RCC 7860 (cell line): Measurements from ENCODE around the gene CAPRIN1.
"Not testable (repeated sequence)": the region's sequence is repeated elsewhere in the genome, so short reads cannot be mapped to it uniquely, and the experiment has no call there.

Experiments
- DNase-seq: peaks from one replicate; pipeline ENCODE4 v3.0.0-alpha.2; 2015; ENCODE audit warnings: low spot score
- FAIRE-seq: peaks from 2 replicates; lab custom pipeline; 2012; peaks lifted over from hg19 to GRCh38; lab: Jason Lieb, UNC

CAPRIN1 gene

DNA sequence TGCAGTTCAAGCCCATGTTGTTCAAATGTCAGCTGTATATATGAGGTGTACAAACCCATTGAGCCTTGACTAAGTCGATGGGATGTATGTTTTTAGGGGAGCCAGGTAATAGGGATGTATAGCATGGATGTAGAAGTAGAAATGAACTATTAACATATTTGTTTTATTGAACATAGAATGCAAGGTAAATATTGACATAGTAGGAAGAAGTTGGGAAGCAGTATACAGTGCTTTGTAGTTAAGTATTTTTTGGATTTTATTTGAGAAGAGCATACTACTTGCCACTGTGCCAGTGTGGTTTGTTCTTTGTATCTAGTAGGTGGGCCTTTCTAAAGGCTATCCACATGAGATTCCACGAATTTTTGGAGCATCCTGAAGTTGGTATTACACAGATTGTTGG lies 33.1 kb downstream of the CAPRIN1 start:
- FAIRE-seq (no peak), DNase-seq (no peak)

DNA sequence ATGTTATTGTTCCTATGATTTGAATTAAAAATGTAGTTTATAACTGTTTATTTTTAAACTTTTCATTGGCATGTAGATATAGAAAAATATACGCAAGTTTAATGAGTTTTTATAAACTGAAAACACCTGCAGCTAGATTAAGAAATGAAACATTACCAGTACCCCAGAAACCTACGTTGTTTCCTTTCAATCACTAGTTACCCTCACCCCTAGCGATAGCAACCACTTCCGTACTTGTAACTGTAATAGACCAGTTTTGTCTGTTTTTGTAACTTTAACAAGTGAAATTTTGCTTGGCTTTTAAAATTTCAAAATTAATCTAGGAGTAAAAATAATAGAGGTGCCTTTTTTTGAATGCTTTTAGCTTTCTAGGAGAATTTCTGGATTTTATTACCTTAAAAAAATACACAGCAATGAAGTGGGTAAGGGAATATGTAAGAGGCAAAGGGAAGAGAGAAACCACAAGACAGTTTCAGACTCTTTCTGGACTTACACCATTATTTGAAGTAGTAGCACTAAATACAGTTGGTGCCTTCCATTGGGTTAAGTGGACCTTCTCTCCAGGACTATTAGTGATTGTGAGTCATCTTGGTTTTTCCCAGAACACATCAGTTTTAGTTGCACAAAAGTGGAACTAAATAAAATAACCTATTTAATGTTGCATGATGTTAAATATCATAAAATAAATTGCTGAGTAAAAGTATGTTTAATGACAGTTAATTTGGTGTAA lies 35.2 kb downstream of the CAPRIN1 start:
- FAIRE-seq (no peak), DNase-seq (no peak)

DNA sequence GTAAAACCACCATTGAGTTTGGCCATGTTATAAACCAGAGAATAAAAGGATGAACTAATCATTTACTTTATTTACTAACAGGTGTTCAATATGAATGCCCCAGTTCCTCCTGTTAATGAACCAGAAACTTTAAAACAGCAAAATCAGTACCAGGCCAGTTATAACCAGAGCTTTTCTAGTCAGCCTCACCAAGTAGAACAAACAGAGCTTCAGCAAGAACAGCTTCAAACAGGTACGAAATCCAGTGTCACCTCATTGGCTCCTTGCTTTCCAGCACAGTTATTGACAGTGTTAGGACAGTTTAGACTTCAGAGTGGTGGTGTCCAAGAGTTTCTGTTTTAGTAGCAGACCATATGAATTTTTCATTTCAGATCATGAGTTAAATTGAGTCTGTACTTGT lies 40.3 kb downstream of the CAPRIN1 start:
- DNase-seq: no peak
- FAIRE-seq: no peak

DNA sequence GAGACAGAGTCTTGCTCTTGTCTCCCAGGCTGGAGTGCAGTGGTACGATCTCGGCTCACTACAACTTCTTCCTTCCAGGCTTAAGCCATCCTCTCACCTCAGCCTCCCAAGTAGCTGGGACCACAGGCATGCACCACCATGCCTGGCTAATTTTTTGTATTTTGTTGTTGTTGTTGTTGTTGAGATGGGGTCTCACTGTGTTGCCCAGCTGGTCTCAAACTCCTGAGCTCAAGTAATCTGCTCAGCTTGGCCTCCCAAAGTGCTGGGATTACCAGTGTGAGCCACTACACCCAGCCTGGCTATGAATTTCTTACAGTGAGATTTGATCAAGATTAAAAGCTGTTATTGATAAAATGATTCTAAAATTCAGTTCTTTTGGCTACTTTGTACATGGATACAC lies 43.4 kb downstream of the CAPRIN1 start:
- not testable (repeated sequence) for DNase-seq, FAIRE-seq

- no peak for FAIRE-seq
- no peak for DNase-seq
Measured at GRCh38 chr11:34098813-34099212, 47.3 kb downstream of the CAPRIN1 start.

DNA sequence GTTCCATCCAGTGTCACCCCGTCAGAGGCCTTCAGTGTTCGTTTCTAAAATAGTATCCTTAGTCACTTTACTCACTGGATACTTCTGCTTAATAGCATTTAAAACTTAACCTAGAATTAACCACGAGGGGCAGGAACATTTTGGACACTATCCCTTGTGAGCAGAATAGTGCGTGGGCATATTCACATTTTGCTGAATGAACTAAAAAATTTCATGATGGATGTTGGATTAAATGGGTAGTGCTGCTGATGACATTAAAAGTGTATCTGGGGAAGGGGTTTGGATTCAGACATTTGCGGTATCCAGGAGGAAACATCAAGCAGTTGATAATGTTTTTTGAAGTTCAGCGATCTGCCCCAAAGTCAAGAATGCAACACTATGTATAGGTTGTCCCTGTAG lies 53.1 kb downstream of the CAPRIN1 start:
- DNase-seq (no peak), FAIRE-seq (no peak)

- peak; percentile 96 for DNase-seq
Measured at GRCh38 chr11:34105079-34105956, 53.8 kb downstream of the CAPRIN1 start, which contains the start of gene NAT10. Gene NAT10, plus strand, starts transcription at chr11:34105629. Its CDS starts 2,597 bp downstream, at chr11:34108226.

GRCh38 chr11:34105957-34106504 lies 54.5 kb downstream of the CAPRIN1 start:
- no peak for DNase-seq
- no peak for FAIRE-seq

More at GRCh38 chr11:34105079-34105956, 53.8 kb downstream of the CAPRIN1 start, which contains the start of gene NAT10:
- FAIRE-seq: peak; percentile 72

- FAIRE-seq: no peak
Measured at GRCh38 chr11:34111722-34112270, 60.3 kb downstream of the CAPRIN1 start.

DNA sequence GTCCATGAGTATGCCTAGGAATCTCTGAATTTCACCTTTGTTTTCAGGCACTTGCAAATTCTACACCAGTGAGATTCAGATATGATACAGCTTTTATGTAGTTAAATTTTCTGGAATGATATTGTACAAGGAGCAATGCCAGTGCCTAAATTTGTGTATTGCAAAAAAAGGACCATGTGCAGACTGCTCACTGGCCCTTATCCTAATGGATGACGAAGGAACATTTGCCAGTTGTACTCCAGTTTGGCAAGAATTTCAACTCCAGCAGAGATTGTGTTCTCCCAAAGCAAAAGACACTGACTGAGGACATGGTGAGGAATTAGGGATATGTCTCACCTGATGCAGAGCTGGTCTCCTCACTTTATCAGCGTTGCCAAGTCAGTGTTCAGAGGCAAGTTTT lies 62.5 kb downstream of the CAPRIN1 start:
- DNase-seq (no peak), FAIRE-seq (no peak)

More at GRCh38 chr11:34111722-34112270, 60.3 kb downstream of the CAPRIN1 start:
- no peak for DNase-seq

DNA sequence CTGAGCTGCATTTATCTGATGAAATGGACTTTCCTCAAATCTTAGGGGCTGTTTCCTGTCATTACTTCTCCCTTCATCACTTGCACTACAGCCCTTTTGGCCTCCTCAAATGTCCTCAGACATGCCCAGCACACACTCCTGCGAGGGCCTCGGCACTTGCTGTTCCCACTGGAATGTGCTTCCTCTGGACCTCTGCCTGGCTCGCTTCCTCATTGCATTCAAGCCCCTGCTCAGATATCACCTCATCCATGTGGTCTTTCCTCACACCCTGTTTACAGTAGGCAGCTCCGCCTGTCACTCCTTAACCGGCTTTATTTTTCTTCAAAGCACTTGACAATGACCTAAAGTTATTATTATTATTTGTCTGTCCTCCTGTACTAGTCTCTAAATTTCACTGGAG lies 62.9 kb downstream of the CAPRIN1 start:
- DNase-seq (no peak), FAIRE-seq (no peak)

GRCh38 chr11:34120651-34121050 lies 69.1 kb downstream of the CAPRIN1 start:
- no peak for FAIRE-seq

DNA sequence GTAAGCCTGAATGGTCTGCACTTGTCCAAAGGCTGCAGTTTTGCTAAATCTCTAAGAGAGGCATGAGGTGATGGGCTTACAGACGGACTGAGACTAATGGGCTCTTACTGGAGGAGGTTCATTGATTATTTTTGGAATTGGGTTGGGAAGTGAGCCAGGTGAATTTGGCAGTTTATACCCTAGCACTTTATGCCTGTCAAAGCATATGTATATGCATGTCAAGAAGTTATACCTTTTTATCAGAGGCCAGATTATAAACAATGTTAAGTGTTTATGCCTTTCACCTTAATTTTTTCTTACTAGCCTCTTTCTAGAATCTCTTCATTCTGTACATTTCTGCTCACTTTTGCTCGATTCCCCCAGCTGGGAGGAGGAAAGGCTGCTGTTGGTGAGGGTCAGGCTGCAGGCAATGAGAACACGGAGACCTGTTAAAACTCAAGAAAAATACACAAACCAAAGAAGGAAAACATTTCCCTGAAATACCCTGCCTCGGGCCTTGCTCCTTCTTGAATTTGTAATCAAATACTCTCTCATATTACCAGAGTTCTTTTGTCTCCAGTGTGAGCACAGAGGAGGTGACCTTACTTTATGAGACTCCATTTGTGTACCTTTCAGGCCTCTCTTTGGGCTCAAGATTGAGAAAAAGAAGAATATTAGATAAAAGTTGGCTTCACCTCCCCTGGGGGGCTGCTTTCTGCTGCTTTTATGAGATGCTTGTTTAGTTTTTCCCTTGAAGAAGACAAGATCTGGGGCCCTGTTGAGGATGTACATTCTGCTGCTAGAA lies 73.5 kb downstream of the CAPRIN1 start:
- DNase-seq: no peak
- no peak for FAIRE-seq

More at GRCh38 chr11:34120651-34121050, 69.1 kb downstream of the CAPRIN1 start:
- DNase-seq: no peak

GRCh38 chr11:34126959-34127848 lies 75.7 kb downstream of the CAPRIN1 start:
- FAIRE-seq (no peak), DNase-seq (no peak)

DNA sequence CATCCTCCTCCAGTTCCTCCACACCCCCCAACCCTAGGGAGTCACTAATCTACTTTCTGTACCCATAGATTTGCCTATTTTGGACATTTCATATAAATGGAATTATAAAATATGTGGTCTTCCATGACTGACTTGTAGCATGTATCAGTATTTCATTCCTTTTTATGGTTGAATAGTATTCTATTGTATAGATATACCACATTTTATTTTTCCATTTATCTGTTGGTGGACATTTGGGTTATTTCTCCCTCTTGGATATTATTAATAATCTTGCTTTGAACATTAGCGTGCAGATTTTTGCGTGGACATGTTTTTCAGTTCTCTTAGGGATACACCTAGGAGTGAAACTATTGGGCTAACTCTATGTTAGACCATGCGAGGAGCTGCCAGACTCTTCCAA lies 77.3 kb downstream of the CAPRIN1 start:
- FAIRE-seq (no peak), DNase-seq (no peak)

DNA sequence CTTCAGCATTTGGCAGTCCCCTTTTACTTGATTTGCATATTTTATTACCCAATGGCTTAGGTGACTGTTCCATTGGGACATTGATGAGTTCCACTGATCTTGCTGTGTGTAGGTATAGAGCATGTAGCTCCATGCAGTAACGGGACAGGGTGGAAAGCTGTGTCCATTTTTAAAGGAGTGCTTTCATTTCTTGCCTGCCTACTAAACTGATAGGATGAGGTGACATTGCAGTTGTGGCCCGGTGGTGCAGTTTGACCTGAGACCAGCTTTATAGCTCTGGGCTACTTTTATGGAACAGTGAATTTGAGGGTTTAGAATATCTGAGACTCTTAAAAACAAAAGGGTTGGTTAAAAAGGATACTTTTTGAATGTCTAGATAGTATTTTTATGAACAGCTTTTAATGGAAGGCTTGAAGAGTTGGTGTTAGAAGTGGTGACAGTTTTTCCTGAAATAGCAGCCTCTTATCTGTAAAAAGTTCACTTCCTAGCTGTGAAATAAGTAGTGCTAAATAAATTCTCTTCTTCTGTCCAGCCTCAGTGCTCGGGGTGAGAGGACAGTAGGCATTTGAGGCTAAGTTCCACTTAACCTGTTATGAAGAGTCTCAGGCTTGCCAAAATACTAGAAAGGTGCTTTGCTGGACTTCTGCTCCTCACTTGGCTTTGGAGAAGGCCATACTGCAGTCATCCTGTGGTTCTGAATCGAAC lies 80.9 kb downstream of the CAPRIN1 start:
- no peak for FAIRE-seq
- no peak for DNase-seq

GRCh38 chr11:34134765-34135164 lies 83.2 kb downstream of the CAPRIN1 start:
- no peak for FAIRE-seq

DNA sequence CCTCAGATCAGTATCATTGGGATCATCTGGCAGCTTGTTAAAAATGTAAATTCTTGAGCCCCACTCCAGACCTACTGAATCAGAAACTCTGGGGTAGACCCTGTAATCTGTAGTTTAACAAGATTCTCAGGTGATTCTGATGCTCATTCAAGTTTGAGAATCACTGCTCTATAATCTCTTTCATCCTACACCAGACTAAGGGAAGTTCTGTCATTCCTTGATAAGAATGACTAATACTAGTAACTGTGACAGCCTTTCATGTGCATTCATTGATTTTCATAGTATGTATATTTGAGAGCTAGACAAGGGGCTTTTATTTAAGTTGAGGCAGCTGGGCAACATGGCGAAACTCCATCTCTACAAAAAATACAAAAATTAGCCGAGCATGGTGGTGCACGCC lies 83.9 kb downstream of the CAPRIN1 start:
- DNase-seq (no peak), FAIRE-seq (no peak)

More at GRCh38 chr11:34134765-34135164, 83.2 kb downstream of the CAPRIN1 start:
- no peak for DNase-seq

GRCh38 chr11:34136420-34136819 lies 84.9 kb downstream of the CAPRIN1 start:
- DNase-seq: no peak
- FAIRE-seq: no peak
